C4-2B (cell line): ENCODE results near the gene KRT80.

Experiments
- H3K27ac ChIP-seq: fragments of 450-650 bp; 2 replicates; pipeline ENCODE4 v1.5.1; 2017
- ZFX ChIP-seq: fragments of 450-650 bp; IDR thresholded peaks from 2 replicates; pipeline ENCODE4 v1.6.1; 2017
- TF ChIP-seq, protein P1 (sequence below): fragments of 450-650 bp; conservative IDR thresholded peaks from 2 replicates; pipeline ENCODE4 v1.5.1; 2017; ENCODE audit warnings: mild to moderate bottlenecking

KRT80 gene

DNA sequence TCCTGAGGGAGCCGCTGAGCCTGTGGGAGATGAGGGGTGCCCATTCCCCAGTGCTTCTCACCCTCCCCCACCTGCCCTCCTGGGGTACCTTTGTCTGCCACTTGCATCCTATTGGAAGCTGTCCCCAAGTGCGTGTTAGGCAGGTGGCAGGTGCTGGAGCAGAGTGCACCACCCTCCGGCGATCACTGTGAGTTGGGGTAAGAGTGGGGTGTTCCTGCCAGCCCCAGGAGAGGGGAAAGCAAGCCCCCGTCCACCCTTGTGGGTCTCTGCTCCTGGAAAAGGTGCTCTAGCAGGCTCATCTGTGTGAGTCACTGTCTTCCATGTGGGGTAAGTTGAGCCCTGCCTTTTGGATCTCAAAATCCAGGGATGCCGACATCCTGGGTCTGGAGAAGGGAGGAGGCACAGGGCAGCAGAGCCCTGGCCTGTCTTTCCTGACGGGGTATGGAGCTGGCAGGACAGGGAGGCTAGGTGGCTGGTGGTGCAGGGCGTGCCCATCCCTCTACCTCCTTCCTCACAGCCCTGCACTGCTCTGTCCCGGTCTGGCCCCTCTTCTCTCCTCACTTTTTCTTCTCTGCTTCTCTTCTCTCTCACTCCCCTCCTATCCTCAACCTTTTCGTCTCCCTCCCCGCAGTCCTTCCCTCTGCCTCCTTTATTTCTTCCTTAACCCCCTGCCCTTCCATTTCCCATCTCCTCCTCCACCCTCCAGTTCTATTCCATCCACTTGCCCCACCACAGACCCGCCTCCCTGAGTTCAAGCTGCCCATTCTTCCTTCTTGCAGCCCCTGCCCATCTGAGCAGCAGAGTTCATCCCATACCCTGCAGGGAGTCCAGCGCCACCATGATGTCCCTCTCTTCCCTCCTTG is 21.1 kb upstream of the KRT80 start:
- no peak for TF ChIP-seq ZFX
- TF ChIP-seq, protein P1, sequence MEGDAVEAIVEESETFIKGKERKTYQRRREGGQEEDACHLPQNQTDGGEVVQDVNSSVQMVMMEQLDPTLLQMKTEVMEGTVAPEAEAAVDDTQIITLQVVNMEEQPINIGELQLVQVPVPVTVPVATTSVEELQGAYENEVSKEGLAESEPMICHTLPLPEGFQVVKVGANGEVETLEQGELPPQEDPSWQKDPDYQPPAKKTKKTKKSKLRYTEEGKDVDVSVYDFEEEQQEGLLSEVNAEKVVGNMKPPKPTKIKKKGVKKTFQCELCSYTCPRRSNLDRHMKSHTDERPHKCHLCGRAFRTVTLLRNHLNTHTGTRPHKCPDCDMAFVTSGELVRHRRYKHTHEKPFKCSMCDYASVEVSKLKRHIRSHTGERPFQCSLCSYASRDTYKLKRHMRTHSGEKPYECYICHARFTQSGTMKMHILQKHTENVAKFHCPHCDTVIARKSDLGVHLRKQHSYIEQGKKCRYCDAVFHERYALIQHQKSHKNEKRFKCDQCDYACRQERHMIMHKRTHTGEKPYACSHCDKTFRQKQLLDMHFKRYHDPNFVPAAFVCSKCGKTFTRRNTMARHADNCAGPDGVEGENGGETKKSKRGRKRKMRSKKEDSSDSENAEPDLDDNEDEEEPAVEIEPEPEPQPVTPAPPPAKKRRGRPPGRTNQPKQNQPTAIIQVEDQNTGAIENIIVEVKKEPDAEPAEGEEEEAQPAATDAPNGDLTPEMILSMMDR, result no peak
- H3K27ac ChIP-seq, result no peak overlapping the region

DNA sequence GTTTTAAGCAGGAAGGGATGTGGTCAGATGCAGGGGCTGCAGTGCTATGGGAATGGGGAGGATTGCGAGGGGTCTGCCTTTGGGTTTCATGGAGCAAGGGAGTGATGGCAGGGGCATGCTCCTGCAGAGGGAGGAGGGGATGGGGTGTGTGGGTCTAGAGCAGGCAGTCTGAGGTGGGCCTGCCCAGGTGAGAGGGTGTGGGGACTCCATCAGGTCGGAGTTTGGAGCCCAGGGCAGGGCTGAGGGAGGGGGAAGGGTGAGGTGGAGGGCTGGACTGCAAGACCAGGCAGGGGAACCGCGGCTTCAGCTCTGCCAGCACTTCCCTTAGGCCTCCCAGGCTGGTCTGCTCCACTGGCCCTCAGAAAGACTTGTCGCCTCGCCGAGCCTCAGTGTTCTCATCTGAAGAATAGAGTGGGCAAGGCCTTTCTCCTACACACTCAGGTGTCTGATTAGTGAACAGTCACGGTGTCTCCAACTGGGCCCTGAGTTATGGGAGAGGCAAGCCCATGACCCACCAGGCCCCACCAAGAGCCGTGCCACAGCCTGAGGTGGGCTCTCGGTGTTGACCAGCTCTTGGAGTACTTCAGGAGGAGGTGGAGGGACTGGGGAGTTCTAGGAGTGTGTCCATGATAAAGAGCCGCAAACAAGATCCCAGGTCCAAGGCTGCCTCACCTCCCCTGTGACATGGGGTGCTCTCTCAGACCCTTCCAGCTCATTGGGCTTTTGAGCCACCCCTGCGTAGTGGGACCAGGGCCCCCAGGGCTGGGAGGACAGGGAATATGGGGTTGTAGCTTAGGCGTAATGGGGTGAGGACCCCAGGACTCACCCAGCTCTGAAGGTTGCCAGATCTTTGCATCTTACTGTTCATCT is 20.1 kb upstream of the KRT80 start:
- no peak for TF ChIP-seq ZFX
- TF ChIP-seq, protein P1, result no peak
- H3K27ac ChIP-seq, result no peak overlapping the region

DNA sequence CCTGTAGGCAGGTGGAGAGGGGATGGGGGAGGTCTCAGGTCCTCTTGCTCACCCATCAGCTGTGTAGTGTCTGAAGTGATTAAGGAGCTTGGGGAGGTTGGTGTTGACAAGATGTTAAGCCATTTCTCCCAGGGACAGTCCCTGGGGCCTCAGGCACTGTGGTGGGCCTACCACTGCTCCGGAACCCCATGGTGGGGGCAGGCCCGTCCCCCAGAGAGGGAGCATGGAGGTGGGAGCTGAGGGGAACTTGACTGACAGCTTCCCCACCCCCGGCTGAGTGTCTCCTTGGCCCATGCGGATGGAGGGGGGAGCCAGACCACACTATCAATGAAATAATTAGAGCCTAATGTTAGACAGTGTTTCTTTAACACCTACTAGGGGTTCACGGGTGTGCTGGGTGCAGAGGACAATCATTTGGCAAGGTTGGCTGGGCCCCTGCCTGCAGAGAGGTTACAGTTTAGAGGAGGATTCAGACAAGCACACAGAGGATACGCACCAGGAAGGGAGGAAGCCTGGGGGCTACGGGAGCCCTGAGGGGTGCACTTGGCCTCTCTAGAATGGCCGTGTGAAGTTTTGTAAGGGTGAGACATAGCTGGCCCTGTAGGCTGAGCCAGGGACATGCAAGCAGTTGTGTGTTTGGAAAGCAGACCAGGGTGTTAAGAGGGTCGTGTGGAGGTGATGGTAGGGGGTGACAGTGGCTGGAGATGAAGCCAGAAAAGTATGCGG is 19.3 kb upstream of the KRT80 start:
- H3K27ac ChIP-seq, result no peak overlapping the region

DNA sequence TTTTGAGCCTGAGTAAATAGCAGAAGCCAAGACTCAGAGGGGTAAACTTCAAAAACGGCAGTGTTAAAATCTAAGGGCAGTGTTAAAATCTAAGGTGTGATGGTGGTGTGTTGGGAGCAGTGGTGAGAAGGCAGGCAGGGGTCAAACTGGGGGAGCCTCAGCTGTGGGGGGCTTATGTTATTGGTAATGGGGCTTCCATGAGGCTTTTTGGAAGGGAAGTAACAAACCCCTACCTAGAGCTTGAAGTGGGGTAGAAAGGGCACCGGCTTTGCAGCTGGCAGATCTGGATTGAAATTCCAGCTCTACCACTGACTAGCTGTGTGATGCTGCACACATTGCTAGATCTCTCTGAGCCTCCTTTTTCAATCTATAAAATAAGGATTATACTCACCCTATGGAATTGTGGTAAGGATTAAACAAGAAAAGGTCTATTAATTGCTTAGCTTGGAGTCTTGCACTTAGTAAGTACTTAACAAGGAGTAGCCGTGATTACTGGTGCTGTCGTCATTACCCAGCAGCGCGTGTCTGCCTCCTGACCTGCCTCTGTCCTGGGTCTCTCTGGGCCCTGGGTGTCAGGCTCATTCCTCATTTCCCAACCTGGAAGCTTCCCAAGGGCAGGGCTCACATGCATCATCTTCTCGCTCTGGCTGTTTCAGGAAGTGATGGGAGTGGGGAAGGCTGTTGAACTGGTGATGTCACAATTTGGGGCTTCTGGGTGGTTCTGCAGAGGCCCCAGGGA is 18.5 kb upstream of the KRT80 start:
- TF ChIP-seq ZFX, result no peak
- TF ChIP-seq, protein P1, result no peak
- H3K27ac ChIP-seq, result no peak overlapping the region

More for the DNA sequence above, 19.3 kb upstream of the KRT80 start:
- TF ChIP-seq, protein P1, result no peak
- TF ChIP-seq ZFX, result no peak

DNA sequence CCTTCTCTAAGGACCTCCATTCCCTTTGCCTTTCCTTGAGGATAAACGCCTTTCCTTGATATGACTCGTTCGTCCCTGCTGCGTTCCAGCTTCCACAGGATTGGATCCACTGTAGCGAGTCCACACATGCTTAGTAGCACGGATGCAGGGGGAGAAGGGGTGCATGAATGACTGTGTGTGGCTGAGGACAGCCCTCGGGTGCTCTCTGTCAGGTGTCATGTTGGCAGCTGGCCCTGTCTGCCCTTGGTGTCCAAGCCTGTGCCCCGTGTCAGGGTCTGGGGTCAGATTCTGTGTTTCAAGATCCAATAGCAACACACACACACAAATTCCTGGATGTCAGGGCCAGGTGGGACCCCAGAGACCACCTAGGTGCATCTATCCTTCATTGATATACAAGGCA is 17.5 kb upstream of the KRT80 start:
- TF ChIP-seq, protein P1, result no peak
- no peak for TF ChIP-seq ZFX
- H3K27ac ChIP-seq, result no peak overlapping the region

DNA sequence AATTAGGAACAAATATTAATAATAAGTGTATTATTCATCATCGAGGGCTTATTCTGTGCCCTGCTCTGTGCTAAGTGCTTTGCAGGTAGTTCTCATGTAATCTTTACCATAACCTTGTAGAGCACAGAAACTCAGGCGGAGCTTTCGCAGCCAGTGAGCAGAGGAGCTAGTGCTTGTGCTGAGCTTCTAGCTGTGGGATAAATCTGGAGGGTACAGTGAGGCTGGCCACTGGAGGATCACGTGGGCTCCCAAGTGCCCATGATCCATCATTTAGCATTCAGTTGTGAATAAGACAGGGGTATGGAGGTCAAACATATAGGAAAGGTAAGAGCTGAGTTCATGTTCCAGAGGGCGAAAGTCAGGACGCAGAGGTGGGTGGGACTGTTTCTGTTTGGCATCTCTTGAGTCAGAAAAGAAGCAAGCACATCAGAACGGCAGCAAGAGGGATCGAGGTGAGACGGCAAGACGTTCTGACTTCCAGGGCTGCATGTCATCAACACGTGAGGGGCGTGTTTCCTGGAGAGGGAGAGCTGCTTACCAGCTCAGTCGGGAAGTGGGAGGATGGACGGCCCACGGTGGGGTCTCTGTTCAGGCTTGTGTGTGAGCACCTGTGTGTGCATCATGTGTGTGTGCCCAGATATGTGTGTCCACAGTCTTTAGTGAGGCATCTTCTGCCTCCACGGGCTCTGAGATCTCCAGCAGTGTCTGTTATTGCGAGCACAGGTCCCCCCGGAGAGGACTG is 16.8 kb upstream of the KRT80 start:
- H3K27ac ChIP-seq, result no peak overlapping the region
- no peak for TF ChIP-seq ZFX
- TF ChIP-seq, protein P1, result no peak
